Erythroblast (primary cell): ENCODE data around the gene CD8B.
"Not testable (repeated sequence)": the region's sequence is repeated elsewhere in the genome, so short reads cannot be mapped to it uniquely, and the experiment has no call there.

Experiments used
- GATA1 ChIP-seq: IDR thresholded peaks from 2 replicates; pipeline ENCODE4 v1.6.1; 2011; ENCODE audit warnings: low read depth, mild to moderate bottlenecking, control low read depth, low read length, moderate library complexity
- POLR2A ChIP-seq: IDR thresholded peaks from 2 replicates; pipeline ENCODE4 v1.6.1; 2011; ENCODE audit warnings: mild to moderate bottlenecking, low read length

DNA sequence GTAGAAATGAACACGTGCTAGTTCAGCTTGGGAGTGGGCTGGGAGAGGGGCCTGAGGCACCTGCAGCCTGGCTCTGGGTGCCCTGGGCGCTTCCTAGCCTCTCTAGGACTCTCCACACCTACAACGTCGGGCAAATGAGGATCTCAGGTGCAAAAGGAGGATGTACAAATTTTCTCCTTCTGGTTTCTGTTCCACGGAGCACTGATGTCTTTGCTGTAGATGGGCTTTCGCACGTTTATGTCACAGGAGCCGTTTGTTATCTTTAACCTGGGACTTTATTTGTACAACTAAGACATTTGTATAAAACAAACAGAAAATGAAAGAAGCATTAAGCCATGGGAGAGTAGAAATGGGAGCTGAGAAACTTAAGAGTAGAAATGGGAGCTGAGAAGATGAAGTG, 20.4 kb downstream of the CD8B start:
- not testable (repeated sequence) for TF ChIP-seq POLR2A, GATA1
